A673 (cell line): ENCODE data around the gene COBL. TPM values are rescaled to one million over a fixed set of nuclear protein-coding genes. Genes with fewer than 3 reads are reported as not detected.

ENCODE experiments used
- BruUV-seq: library from RNA; stranded (reverse); fragments of 400-500 nt; replicated peaks from 2 replicates; lab custom pipeline; 2021; lab: Mats Ljungman, UMichigan
- CTCF ChIA-PET: fragments of 300-600 bp; sonication (Branson Sonifier 250); formaldehyde crosslinking; loops from one replicate; lab custom pipeline; 2022; ENCODE audit warnings: antibody characterized with exemption; lab: Charles Lee
- POLR2A ChIA-PET: fragments of 300-600 bp; sonication (Branson Sonifier 250); formaldehyde crosslinking; loops from one replicate; lab custom pipeline; 2022; ENCODE audit warnings: antibody characterized with exemption; ENCODE audit not compliant: low non-redundant PET; lab: Charles Lee
- DNase-seq: peaks from one replicate; pipeline ENCODE4 v3.0.0-alpha.2; 2015; ENCODE audit warnings: low spot score
- H3K27ac ChIP-seq: fragments of 200-600 bp; sonication (generic); 2 replicates; pipeline ENCODE4 v1.5.1; 2016; ENCODE audit warnings: mixed run types, low read depth, mild to moderate bottlenecking, mixed read lengths, antibody characterized with exemption, low read length; ENCODE audit not compliant: poor library complexity, severe bottlenecking
- H3K27me3 ChIP-seq: fragments of 200-600 bp; sonication (generic); replicated peaks from 2 replicates; pipeline ENCODE4 v1.6.1; 2017; ENCODE audit warnings: mixed run types, low read depth, mild to moderate bottlenecking, mixed read lengths, antibody characterized with exemption, low read length; ENCODE audit not compliant: insufficient read depth, poor library complexity
- H3K36me3 ChIP-seq: fragments of 200-600 bp; sonication (generic); 2 replicates; pipeline ENCODE4 v1.6.1; 2016; ENCODE audit warnings: mixed run types, mild to moderate bottlenecking, mixed read lengths, antibody characterized with exemption, low read length; ENCODE audit not compliant: insufficient read depth, poor library complexity, severe bottlenecking
- H3K4me1 ChIP-seq: fragments of 200-600 bp; sonication (generic); 2 replicates; pipeline ENCODE4 v1.6.1; 2017; ENCODE audit warnings: mixed run types, mild to moderate bottlenecking, mixed read lengths, antibody characterized with exemption, low read length; ENCODE audit not compliant: insufficient read depth, poor library complexity, severe bottlenecking
- H3K4me3 ChIP-seq: fragments of 200-600 bp; sonication (generic); 2 replicates; pipeline ENCODE4 v1.5.1; 2016; ENCODE audit warnings: low read depth, mixed run types, mild to moderate bottlenecking, mixed read lengths, low read length; ENCODE audit not compliant: poor library complexity, severe bottlenecking
- H3K9me3 ChIP-seq: fragments of 200-600 bp; sonication (generic); 2 replicates; pipeline ENCODE4 v1.6.1; 2016; ENCODE audit warnings: mixed run types, low read depth, mild to moderate bottlenecking, mixed read lengths, antibody characterized with exemption, low read length; ENCODE audit not compliant: poor library complexity, severe bottlenecking
- CTCF ChIP-seq: fragments of 300-800, 200-600 bp; sonication (generic); conservative IDR thresholded peaks from 2 replicates; pipeline ENCODE4 v1.5.1; 2017; ENCODE audit warnings: low read depth, mild to moderate bottlenecking, antibody characterized with exemption, low read length, moderate library complexity, mixed read lengths
- EZH2 ChIP-seq: fragments of 200-600 bp; sonication (generic); IDR thresholded peaks from 2 replicates; pipeline ENCODE4 v1.6.1; 2017; ENCODE audit warnings: borderline replicate concordance, low read depth, mild to moderate bottlenecking, mixed read lengths, antibody characterized with exemption, low read length; ENCODE audit not compliant: poor library complexity, severe bottlenecking
- intact Hi-C: fragments of 100-400 bp; cut with micrococcal nuclease; formaldehyde crosslinking; loops from one replicate; pipeline ENCODE4 v1.10.0; 2022; ENCODE audit not compliant: unreplicated experiment
- total RNA-seq: library from RNA; stranded (reverse); gene quantifications from 2 replicates; pipeline ENCODE4 v1.2.3, GENCODE V29; 2021

COBL gene
- total RNA-seq, 1 experiment from 2014 or later: not detected

- Histone ChIP-seq H3K4me3 (no peak overlapping the region), H3K27me3 (no peaks in the 10 kb centered on the region), H3K36me3 (no peaks in the 10 kb centered on the region), H3K4me1 (no peaks in the 10 kb centered on the region), H3K9me3 (peaks cover 14% of the 10 kb centered on the region), H3K27ac (no peak overlapping the region)
- ChIA-PET CTCF (no interaction called here), POLR2A (no interaction called here)
- DNase-seq: no peak
- intact Hi-C loops: no loop called here
- TF ChIP-seq EZH2 (no peak), CTCF (no peak)
- no TSS peak for BruUV-seq
These were observed 8.3 kb downstream of the COBL start for GRCh38 chr7:51308265-51308664.

DNA sequence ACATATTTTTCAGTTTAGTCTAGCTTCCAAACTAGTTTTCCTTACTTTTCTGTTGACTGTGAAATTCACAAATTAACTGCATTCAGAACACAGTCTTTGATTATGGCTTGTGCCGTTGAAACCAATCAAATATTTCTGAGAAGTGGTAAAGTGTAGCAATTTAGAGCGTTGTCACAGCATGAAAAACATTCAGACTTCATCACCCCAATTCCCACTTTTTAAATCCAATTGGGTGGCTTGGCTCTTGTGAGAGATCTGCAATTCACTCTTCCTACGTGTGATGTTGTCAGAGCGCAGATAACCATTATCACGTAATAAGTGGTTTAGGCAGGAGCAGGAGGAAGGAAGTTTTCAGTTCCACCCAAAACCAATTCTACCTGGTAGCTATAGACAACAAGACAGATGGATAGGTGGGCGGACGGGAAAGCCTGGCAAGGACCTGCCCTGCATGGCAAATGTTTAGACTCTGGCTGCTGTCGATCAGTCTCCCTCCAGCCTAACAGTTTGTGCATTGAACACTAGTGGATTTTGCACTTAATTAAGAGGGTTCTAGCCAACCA lies 8.9 kb downstream of the COBL start:
- peaks cover 14% of the 10 kb centered on the region for H3K9me3 ChIP-seq
- H3K27me3 ChIP-seq: no peaks in the 10 kb centered on the region
- CTCF ChIA-PET: no interaction called here
- TF ChIP-seq CTCF (no peak), EZH2 (no peak)
- BruUV-seq: no TSS peak
- H3K4me1 ChIP-seq: no peaks in the 10 kb centered on the region
- DNase-seq: no peak
- POLR2A ChIA-PET: no interaction called here
- intact Hi-C loops: no loop called here
- no peak overlapping the region for H3K4me3 ChIP-seq
- H3K27ac ChIP-seq: no peak overlapping the region
- no peaks in the 10 kb centered on the region for H3K36me3 ChIP-seq

DNA sequence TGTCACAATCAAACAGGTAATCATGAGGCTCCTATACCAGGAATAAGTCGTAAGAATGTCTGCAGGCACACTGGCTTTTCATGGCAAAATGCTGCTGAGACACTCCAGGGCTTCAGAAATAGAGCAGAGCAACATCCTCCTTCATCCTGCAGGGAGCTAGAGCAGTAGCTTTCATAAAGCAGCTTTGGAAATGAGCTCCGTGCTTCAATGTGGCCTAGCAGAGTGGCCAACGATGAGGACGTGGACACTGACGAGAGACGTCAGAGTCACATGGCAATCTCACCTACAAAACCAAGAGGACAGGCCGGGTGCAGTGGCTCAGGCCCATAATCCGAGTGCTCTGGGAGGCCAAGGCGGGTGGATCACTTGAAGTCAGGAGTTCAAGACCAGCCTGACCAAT lies 9.8 kb downstream of the COBL start:
- Histone ChIP-seq H3K4me3 (no peak overlapping the region), H3K36me3 (no peaks in the 10 kb centered on the region), H3K4me1 (no peaks in the 10 kb centered on the region), H3K27ac (no peak overlapping the region), H3K9me3 (peaks cover 14% of the 10 kb centered on the region), H3K27me3 (no peaks in the 10 kb centered on the region)
- no TSS peak for BruUV-seq
- ChIA-PET CTCF (no interaction called here), POLR2A (no interaction called here)
- DNase-seq: no peak
- TF ChIP-seq CTCF: no peak
- TF ChIP-seq EZH2: no peak
- intact Hi-C loops: no loop called here
